Measurements from ENCODE around the gene RHO.

- TF ChIP-seq ZNF704 (tag by site-specific recombination; IDR thresholded peaks at IDR 0.05) (no peak), ZNF302 (tag by site-specific recombination; IDR thresholded peaks at IDR 0.05; ENCODE audit: low read depth) (no peak), ZBTB11 (tag by site-specific recombination; conservative IDR thresholded peaks at IDR 0.05; ENCODE audit: low read depth) (no peak), TCF7L2 (IDR thresholded peaks at IDR 0.05; ENCODE audit: borderline replicate concordance, low read depth, low read length) (no peak), ZNF202 (tag by site-specific recombination; IDR thresholded peaks at IDR 0.05; ENCODE audit: borderline replicate concordance) (no peak), ZEB2 (tag by site-specific recombination; IDR thresholded peaks at IDR 0.05) (no peak), ZSCAN30 (tag by site-specific recombination; IDR thresholded peaks at IDR 0.05) (no peak), ZNF311 (tag by site-specific recombination; IDR thresholded peaks at IDR 0.05; ENCODE audit: borderline replicate concordance) (no peak), ZNF211 (tag by site-specific recombination; IDR thresholded peaks at IDR 0.05; ENCODE audit: low read depth) (no peak), ZNF561 (tag by site-specific recombination; IDR thresholded peaks at IDR 0.05; ENCODE audit: borderline replicate concordance) (no peak), CTCF (tag by site-specific recombination; IDR thresholded peaks at IDR 0.05) (no peak), ZNF521 (tag by site-specific recombination; IDR thresholded peaks at IDR 0.05) (no peak)
These were observed 6.6 kb downstream of the RHO start for GRCh38 chr3:129535075-129535474.

Measured in HEK293 (cell line).